ENCODE data around the gene GPR149. TPM values are rescaled to one million over a fixed set of nuclear protein-coding genes. Genes with fewer than 3 reads are reported as not detected.
A peak's percentile ranks its signal among the peaks of the same experiment; 100 is the strongest.

The GPR149 gene
- total RNA-seq, 1 experiment from 2014 or later = not detected

DNA sequence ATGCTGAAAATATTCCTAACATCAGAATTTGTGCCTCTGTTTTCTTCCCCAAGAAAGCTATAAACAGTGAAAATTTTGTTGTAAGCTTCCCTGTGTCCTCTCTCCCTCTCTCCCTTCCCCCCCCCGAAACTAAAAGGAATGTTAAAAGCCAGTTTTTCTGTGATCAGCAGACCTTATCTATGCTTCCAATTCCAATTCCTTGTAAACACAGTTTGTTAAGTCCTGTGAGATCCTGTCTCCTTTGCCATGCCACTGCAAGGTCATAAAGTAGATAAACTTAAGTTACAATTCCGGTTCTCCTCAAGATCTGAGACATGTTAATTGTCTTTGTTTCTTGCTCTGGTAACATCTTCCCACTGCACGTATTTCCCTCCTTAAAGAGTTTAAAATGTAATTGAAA lies 62.8 kb downstream of the GPR149 start:
- Histone ChIP-seq H3K4me3 (no peak overlapping the region), H3K36me3 (no peaks in the 10 kb centered on the region), H3K27me3 (no peaks in the 10 kb centered on the region), H3K9me3 (no peaks in the 10 kb centered on the region)
- no peak for DNase-seq

DNA sequence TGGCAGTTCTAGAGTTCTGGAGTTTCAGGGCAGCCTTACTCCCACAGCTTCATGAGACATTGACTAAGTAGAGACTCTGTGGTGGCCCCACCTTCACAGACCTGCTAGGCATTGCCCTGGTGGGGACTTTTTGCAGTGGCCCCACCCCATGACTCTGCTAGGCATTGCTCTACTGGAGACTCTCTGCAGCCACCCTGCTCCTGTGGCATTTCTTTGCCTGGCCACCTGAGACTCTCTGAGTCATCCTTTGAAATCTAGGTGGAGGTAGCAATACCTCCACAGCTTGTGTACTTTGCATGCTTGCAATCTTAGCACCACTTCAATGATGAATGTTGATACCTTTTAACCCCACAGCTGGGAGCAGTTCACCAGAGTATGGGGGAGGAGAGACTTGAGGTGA lies 65.1 kb downstream of the GPR149 start:
- no peak for DNase-seq
- H3K36me3 ChIP-seq = no peaks in the 10 kb centered on the region
- no peak overlapping the region for H3K4me3 ChIP-seq
- H3K9me3 ChIP-seq = no peaks in the 10 kb centered on the region
- H3K27me3 ChIP-seq = no peaks in the 10 kb centered on the region

DNA sequence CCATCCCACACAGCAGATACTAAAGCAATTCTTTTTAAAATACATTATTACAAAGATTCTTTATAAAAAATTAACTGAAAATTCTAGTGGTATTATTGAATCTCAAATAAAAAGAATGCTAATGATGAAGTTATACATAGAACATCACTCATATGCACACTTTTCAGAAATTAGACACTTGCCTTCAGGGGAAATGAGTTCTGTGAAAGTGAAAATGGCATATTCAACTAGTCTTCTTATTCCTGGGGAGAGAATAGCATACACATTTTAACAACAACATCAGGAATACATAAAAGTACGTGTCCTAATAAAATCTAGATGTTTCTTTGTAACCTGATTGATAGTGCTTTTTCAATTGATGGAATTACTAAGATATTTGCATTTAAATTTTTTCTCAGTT lies 68.9 kb downstream of the GPR149 start:
- no peaks in the 10 kb centered on the region for H3K27me3 ChIP-seq
- H3K36me3 ChIP-seq = no peaks in the 10 kb centered on the region
- H3K9me3 ChIP-seq = no peaks in the 10 kb centered on the region
- H3K4me3 ChIP-seq = no peak overlapping the region
- no peak for DNase-seq

GRCh38 chr3:154356009-154356408 lies 74.0 kb downstream of the GPR149 start:
- Histone ChIP-seq H3K9me3 (no peaks in the 10 kb centered on the region), H3K36me3 (no peaks in the 10 kb centered on the region), H3K27me3 (no peaks in the 10 kb centered on the region; the same call in 1 of the 2 replicates), H3K4me3 (no peak overlapping the region)
- no peak for DNase-seq

- no peaks in the 10 kb centered on the region for H3K9me3 ChIP-seq
- DNase-seq = no peak
- H3K27me3 ChIP-seq = no peaks in the 10 kb centered on the region; the same call in 1 of the 2 replicates
- H3K36me3 ChIP-seq = no peaks in the 10 kb centered on the region
- H3K4me3 ChIP-seq = no peak overlapping the region
Observed at GRCh38 chr3:154349223-154349622, 80.8 kb downstream of the GPR149 start.

DNA sequence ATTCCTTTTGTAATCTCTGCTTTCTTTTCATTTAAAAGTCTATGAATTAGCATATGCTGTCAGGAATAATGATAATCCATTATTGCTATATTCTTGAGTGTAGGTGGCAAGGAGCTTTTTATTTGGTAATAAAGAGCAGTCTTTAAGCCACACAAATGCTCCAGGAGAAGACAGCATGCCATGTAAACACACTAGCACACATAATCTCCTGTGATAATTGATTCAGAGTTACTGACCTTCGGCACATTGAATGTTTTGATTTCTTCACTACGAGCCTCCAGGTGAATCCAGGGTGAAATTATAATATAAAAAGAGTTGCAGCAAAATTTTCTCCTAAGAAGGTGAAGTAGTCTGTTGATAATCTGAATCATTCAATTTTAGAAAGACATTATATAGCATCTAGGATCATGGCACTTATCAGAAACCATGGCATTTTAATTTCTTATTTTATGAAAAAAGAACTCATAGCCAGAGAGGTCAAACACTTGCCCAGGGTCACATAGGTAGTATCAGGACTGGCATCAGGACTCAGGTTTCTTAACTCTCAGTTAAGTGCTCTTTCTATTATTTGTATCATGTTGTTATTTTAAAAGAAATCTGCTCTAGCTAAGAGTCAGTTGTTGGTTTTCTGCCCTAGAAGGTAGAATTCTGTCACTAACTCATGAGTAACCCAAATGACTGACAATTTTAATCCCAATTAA lies 84.4 kb downstream of the GPR149 start:
- Histone ChIP-seq H3K36me3 (no peaks in the 10 kb centered on the region), H3K9me3 (no peaks in the 10 kb centered on the region)
- no peak for DNase-seq

DNA sequence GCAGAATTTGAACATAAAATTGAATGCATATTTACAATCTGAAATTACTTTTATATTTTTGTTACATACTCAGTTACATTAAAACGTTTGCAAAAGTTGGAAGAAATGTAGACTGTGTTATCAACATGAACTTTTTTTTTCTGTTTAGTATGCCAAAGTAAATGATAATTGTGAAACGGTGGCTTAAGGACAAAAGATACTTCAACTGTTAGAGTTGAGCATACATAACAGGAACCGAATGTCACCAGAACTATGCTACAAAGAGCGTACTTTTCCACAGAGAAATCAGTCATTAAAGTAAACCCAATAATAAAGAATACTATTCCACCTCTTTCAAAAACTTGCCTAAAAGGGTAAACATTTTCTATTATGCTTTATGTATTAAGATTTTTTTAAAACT lies 91.4 kb downstream of the GPR149 start:
- Histone ChIP-seq H3K4me3 (no peak overlapping the region), H3K9me3 (no peaks in the 10 kb centered on the region), H3K27me3 (peaks cover 10% of the 10 kb centered on the region), H3K36me3 (no peaks in the 10 kb centered on the region)
- DNase-seq = no peak

More for the DNA sequence above, 84.4 kb downstream of the GPR149 start:
- Histone ChIP-seq H3K27me3 (no peaks in the 10 kb centered on the region; the same call in 1 of the 2 replicates), H3K4me3 (no peak overlapping the region)

GRCh38 chr3:154338008-154338407 lies 92.0 kb downstream of the GPR149 start:
- peaks cover 16% of the 10 kb centered on the region for H3K27me3 ChIP-seq
- H3K36me3 ChIP-seq = no peaks in the 10 kb centered on the region
- no peaks in the 10 kb centered on the region for H3K9me3 ChIP-seq
- no peak overlapping the region for H3K4me3 ChIP-seq
- no peak for DNase-seq

DNA sequence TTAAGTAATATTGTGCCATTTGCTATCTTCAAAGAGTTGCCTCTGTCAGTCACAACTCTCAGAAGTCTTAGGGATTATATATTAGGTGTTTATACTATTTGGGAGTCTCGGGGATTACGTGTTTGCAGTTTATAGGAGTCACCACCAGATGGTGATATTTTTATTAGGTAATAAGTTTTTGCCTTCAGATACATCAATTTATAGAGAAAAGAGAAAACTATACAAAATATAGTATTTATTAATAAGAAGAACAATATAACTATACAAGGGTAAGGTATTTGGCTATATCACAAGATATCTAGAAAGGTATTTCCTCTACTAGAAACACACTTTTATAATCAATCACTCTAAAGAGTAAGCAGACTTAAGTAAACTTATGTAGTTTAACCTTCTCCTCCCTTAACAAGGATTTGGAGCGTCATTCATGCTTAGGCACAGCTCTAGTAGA lies 95.0 kb downstream of the GPR149 start:
- peaks cover 17% of the 10 kb centered on the region for H3K27me3 ChIP-seq
- no peaks in the 10 kb centered on the region for H3K36me3 ChIP-seq
- H3K4me3 ChIP-seq = no peak overlapping the region
- DNase-seq = no peak
- no peaks in the 10 kb centered on the region for H3K9me3 ChIP-seq

DNA sequence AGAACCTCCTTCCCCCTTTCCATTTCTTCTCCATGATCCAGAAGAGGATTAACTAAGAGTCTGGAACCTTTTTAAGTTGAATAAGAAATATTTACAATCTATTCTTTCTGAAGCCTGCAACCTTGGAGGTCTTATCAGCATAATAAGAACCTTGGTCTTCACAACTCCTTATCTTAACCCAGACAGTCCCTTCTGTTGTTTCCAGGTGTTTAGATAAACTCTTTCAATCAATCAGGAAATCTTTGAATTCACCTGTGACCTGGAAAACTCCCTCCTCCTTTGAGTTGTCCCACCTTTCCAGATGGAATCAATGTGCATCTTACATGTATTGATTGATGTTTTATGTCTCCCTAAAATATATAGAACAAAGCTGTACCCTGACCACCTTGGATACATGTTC lies 102.1 kb downstream of the GPR149 start:
- no peaks in the 10 kb centered on the region; the same call in 1 of the 2 replicates for H3K27me3 ChIP-seq
- no peak overlapping the region for H3K4me3 ChIP-seq
- no peaks in the 10 kb centered on the region for H3K9me3 ChIP-seq
- no peak for DNase-seq
- peaks cover 1% of the 10 kb centered on the region; the same call in 1 of the 2 replicates for H3K36me3 ChIP-seq

- Histone ChIP-seq H3K4me3 (peak overlapping the region; percentile 94), H3K36me3 (peaks cover 27% of the 10 kb centered on the region), H3K9me3 (no peaks in the 10 kb centered on the region)
Observed at GRCh38 chr3:154324919-154325318, 105.1 kb downstream of the GPR149 start.

DNA sequence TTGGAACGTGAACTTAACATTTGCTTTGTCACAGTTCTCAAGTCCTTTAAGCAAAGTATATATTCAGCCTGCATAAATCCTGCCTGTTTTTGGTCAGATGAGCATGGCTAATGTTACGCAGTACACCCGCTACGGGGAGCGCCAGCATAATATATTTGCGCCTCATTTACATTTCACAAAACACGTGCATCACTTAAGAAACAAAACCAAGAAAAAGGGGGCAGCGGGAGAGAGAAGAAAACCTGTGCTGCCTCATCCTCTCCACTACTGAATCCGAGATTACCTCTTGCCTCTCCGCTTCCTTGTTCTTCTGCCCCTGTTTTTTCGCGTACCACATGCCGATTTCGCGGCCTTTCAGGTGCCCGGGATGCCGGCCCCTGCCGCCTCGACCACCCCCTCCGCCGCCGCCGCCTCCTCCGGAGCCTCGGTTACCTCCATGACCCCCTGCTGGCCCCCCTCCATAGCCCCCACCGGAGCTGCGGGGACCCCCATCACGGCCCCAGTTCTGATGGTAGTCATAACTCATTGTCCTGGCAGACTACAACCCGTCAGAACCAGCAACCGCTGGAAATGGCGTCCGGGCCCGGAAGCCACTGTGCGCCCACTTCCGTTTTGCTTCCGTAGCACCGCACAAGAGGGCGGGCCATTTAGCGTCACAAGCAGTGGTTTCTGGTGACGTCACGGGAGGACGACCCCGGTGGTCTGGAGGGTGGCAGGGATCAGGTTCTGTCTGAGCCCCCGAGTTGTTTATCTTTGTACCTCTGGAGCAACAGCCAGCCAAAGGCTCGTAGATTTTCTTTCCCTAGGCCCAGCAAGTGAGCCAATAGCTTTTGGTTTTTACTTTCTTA lies 105.9 kb downstream of the GPR149 start, which contains the start of gene DHX36:
DHX36 (minus strand) TSS at position 597 of the 848 bp plus-strand sequence; CDS start at position 526, 71 bp downstream.
- H3K27me3 ChIP-seq = no peaks in the 10 kb centered on the region
- H3K36me3 ChIP-seq = peaks cover 28% of the 10 kb centered on the region
- peak within 1 kb of the TSS; percentile 94 for H3K4me3 ChIP-seq
- peak; percentile 90 for DNase-seq
- no peaks in the 10 kb centered on the region for H3K9me3 ChIP-seq

More at GRCh38 chr3:154324919-154325318, 105.1 kb downstream of the GPR149 start:
- no peaks in the 10 kb centered on the region for H3K27me3 ChIP-seq
- no peak for DNase-seq

DNA sequence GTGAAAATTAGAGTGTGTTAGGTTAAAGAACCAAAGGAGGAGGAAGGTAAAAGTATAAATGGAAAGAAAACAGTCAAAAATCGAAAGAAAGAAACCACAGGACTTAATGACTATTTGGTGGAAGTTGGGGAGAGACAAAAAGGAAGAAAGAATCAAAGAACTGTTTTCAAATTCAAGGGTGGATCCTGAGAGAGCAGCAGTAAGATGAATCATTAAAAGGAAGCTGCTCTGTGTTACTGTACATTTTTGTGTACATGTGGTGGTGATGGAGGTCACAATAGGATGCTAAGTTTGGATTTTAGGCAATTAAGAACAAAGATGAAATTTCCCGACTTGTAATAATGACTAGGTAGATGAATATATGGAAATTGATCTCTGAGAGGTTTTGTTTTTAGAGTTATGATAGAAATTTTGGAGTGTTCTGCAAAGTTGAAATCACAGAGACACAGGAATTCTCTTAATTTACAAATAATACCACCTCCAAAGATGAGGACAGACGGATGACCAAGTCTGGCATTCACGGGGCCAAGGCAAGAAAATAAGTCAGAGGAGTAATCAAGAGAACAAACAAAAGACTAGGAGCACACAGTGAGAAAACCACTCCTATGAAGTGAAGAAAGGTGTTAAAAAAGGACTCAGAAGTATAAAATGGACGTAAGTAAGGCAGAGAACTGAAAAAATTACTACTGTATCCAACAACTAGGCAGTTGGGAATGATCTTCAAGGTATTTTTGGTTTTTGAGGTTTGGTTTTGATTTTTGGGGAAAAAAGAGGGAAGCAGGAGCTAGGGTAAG lies 112.8 kb downstream of the GPR149 start:
- Histone ChIP-seq H3K9me3 (no peaks in the 10 kb centered on the region), H3K27me3 (no peaks in the 10 kb centered on the region), H3K36me3 (peaks cover 61% of the 10 kb centered on the region), H3K4me3 (no peak overlapping the region)
- no peak for DNase-seq

- no peaks in the 10 kb centered on the region for H3K9me3 ChIP-seq
- DNase-seq = no peak
- no peaks in the 10 kb centered on the region for H3K27me3 ChIP-seq
- H3K4me3 ChIP-seq = no peak overlapping the region
- H3K36me3 ChIP-seq = peaks cover 66% of the 10 kb centered on the region
Observed at GRCh38 chr3:154314152-154314551, 115.8 kb downstream of the GPR149 start.

DNA sequence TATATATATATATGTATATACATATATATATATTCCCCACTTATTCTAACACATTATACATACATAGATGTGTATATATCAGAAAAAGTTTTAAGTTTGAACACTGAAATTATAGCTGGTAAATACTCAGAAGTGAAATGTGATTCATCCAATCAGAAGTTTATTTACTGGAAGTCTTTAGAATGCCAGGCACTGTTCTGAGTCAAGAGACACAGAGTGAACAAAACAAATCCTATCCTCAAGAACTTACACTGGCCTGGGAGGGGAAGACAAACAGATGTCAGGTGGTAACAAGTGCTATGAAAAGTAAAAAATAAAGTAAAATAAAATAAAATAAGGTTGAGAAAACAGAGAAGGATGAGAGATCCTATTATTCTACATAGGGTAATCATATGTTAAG lies 119.2 kb downstream of the GPR149 start:
- Histone ChIP-seq H3K36me3 (peaks cover 85% of the 10 kb centered on the region), H3K27me3 (no peaks in the 10 kb centered on the region), H3K9me3 (no peaks in the 10 kb centered on the region), H3K4me3 (no peak overlapping the region)
- no peak for DNase-seq

- Histone ChIP-seq H3K4me3 (no peak overlapping the region), H3K36me3 (peaks cover 88% of the 10 kb centered on the region), H3K27me3 (no peaks in the 10 kb centered on the region), H3K9me3 (no peaks in the 10 kb centered on the region)
- DNase-seq = no peak
Observed at GRCh38 chr3:154307363-154307762, 122.6 kb downstream of the GPR149 start.

DNA sequence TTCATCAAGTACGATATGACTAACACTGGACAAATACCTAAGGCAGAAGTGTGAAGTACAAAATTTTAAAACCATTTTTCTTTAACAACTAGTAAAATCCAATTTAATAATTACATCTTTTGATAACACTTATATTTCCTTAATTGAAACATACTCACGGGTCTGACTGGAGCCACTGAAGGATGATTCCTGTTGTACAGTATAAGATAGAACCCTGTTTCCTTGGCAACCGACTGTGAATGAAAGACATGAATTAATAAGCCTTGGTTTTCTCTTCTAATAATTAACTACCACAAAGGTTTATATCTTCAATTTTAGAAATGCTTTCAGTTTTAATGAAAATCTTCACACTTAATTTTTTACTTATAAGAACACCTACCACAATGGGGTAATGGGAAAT lies 125.1 kb downstream of the GPR149 start:
- Histone ChIP-seq H3K9me3 (no peaks in the 10 kb centered on the region), H3K4me3 (no peak overlapping the region), H3K36me3 (peaks cover 95% of the 10 kb centered on the region), H3K27me3 (no peaks in the 10 kb centered on the region)
- DNase-seq = no peak

Data from MG63 (cell line).